RPMI8226 (cell line): Measurements from ENCODE around the gene PLXNA1.

ENCODE experiments used
- DNase-seq: peaks from one replicate; pipeline ENCODE4 v3.0.0-alpha.2; 2015

PLXNA1 gene

GRCh38 chr3:126954141-126954842 is 28.6 kb upstream of the PLXNA1 start:
- no peak for DNase-seq

DNA sequence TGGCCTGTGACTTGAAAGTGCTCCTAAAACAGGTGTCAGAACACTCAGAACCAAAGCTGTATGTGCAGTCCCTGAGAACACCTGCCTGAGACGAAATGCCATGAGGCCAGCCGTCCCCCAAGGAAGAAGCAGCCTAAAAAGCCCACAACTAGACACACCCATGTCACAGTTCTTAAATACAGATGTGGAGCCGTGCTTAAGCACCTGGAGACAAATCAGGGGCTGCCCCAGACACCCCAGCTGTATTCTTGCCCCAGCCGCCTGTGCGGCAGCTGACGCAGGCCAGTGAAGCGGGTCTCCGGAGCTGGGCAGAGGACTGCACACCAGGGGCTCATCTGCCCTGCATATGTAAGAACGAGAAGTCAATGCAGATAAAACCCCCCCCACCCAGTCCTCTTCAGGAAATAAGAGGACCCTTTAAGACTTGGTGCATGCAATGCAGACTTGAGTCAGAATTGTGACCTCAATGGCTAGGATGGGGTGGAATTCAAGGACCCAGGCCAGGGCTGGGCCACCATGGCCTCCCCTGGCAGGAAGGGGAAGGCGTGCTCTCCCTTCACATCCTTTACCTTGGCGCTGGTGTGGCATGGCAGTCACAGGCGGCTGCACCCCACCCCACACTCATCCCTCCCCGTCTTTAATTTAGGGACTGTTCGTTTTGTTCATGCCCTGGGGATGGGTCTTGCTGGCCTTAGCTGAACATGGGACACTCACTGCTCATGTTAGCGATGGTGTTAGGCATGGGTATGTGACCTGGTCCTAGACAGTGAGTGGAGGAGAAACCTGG is 27.7 kb upstream of the PLXNA1 start:
- DNase-seq, result no peak

DNA sequence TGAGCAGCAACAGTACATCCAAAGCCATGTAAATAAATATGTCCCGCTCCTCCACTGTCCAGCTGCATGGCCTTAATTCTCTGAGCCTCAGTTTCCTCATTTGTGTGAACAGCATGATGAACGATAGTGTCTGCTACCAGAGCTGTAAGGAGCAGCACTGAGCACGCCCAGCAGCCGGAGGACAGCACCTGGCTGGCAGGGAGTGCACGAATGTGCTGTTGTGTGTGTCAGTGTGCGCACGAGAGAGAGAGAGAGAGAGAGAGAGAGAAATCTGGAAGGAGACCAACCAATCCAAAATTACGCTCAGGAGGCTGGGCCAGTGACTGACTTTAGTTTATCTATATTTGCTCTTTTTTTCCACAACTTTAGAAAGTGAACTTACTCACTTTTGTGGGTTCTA is 26.6 kb upstream of the PLXNA1 start:
- DNase-seq, result no peak

GRCh38 chr3:126956866-126957650 is 25.9 kb upstream of the PLXNA1 start:
- no peak for DNase-seq

DNA sequence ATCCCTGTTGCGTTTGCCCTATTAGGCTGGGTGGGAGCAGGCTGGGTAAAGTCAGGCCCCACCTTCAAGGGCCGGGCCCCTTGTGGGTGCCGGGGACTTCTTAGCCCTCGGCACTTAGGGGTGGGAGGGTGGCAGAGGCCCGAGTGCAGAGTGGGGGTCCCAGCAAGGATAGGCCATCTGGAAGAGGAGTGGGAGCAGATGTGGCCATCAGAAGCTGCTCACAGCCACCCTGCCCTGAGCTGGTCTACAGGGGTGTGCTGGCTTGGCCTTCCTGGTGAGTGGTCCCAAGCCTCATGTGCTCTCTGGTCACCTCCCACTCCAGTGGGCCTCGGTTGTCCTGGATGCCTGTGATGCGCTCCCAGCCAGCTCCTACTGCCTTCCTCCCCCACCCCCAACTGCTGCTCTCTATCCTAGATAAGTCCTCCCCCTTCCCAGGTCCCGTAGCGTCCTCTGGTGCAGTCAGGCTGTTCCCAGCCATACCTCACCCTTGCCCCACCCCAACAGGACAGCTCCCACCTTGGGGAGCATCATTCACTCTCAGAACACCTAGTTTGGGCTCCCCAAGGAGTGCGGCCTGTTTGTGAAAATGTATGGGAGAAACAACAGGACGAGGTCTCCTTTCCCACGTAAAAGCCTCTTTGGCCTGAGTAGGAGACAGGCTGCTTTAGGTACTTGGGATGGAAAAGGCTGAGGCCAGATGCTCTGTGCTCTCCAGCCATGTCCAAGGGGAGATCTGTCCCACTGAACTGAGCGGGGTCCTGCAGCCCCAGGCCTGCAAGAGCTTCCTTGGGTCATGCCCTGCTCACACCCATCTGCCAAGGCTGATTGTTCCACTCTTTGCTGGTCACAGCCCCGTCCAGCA is 24.9 kb upstream of the PLXNA1 start:
- no peak for DNase-seq

DNA sequence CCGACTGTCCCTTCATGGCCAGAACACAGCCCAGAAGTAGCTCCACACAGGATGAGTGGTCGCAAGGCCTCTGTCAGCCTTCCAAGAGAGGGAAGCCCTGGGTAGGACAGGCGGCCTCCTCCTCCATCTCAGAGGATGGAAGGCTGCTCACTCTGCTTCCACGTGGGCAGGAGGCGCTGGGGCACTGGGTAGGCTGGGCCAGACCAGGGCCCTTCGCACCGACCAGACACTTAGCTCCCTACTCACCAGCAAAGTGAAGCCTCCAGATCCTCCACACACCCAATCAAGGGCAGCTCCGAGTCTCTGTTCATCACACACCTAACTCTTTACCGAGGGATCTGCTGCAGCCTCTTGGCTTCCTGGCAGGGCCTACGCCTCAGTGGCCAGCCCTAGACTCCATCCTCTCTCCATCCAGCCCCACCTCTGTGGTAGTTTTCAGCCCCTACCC is 24.3 kb upstream of the PLXNA1 start:
- DNase-seq, result no peak

- no peak for DNase-seq
Measured at GRCh38 chr3:126959136-126959920, 23.6 kb upstream of the PLXNA1 start.

DNA sequence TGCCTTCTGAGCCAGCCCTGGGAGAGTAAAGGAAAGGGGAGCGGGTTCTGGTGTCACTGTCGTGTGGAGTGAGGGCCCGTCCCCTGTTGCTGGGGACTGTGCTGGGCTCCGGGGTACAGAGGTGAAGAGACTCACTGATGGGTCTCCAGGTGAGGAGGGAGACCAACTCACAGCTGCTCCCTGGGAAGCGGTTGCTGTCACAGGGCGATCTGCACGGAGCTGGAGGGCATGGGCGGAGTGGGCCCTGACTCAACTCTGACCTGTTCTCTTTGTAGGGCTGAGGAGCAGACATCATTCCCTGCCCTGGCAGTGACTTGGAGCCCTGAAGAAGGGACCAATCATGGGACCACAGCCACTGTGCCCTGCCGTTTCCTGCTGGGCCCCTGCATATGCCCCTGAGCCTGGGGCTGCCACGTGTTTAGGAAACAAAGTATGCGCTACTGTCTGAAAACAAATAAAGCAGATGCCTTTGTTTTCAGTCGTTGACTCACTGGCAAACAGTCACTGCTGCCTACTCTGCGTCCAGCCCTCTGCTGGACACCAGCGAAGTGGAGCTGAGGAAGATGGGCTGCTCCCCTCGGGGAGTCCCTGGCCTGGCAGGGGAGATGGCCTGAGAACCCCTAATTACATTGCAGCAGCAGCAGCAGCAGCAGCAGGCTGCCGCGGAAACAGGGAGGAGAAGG is 22.9 kb upstream of the PLXNA1 start:
- DNase-seq, result no peak

- no peak for DNase-seq
Measured at GRCh38 chr3:126960604-126960995, 22.3 kb upstream of the PLXNA1 start.

DNA sequence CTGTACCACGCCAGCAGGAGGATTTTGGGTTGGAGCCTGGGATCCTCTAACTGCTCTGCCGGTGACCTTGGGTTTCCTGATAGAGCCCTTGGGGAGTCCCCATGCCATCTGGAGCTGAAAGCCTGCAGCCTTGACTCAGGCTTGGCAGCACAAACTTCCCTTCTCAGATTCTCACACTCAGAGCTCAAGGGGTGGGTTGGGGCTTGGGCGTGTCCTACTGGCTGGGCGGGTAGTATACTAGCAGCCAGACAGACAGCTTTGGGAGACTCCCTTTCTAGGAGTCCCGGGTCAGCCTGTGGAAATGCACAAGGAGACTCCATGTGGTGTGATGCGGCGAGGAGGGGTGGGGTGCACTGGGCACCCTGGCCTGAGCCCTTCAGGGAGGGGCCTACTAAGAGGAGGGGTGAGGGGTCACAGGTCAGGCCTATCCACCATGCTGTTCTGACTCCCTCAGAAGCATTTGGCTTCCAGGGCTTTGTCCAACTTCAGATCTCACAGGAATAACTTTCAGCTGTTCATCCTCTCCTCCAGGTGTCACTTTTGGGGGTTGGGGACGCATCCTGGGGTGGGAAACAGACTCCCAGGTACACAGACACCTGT is 21.6 kb upstream of the PLXNA1 start:
- peak; percentile 44 for DNase-seq

GRCh38 chr3:126961791-126962461 is 21.0 kb upstream of the PLXNA1 start:
- no peak for DNase-seq

- no peak for DNase-seq
Measured at GRCh38 chr3:126962756-126963155, 20.2 kb upstream of the PLXNA1 start.

DNA sequence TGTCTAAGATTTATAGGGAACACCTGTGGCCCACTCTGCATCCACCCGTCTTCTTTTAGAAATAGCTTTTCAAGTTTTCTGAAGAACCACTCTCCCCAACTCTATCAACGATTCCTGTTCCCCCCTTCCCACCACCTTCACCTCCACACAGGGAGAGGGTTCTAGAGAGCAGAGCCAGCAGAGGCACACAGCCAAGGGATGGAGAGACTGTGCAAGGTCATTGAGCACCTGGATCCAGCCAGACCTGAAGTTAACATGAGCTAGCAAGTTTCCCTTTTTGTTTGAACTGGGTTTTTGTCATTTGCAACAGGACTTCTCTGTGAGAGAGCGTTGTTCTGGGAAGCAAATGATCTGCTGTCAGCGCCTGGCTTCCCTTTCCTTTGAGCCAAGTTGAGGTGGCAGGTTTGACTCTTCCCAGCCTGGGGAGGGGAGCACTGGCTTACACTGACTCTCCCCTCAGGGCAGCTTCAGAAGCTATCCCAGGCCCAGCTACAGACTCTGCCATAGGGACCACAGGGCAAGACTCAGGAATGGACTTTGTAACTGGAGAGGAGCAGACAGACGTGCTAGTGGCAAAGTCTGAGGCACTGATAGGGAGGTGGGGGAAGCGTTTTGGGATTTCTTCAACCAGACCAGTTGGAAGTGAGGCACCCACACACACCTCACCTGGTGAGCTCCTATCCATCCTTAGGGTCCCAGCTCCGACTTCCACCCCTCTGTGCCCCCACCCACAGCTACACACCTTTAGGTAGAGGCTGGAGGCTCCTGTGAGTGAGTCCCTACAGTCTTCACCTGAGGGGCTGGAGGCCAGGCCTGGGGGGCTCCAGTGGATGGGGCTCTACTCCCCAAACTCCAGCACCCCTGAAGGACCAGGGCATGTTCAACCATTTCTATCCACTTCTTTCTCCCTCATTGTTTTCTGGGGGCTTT is 19.4 kb upstream of the PLXNA1 start:
- DNase-seq, result no peak

DNA sequence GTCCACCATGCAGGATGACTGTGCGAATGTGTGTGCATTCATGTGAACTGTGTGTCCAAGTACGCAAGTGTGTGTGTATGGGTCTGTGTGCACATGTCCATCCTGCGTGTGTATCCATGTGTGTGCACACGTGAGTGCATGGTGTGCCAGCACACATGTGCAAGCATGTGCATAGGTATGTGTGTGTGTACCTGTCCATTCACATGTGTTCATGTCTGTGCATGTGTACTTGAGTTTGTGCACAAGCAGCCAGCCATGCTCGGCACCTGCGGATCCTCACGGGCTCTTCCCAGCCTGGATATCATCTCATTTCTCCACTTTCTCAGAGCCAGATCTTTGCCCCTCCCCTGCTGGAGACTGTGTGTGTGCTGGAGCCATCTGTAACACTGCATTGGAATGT is 18.7 kb upstream of the PLXNA1 start:
- no peak for DNase-seq

GRCh38 chr3:126964950-126965349 is 18.0 kb upstream of the PLXNA1 start:
- no peak for DNase-seq

DNA sequence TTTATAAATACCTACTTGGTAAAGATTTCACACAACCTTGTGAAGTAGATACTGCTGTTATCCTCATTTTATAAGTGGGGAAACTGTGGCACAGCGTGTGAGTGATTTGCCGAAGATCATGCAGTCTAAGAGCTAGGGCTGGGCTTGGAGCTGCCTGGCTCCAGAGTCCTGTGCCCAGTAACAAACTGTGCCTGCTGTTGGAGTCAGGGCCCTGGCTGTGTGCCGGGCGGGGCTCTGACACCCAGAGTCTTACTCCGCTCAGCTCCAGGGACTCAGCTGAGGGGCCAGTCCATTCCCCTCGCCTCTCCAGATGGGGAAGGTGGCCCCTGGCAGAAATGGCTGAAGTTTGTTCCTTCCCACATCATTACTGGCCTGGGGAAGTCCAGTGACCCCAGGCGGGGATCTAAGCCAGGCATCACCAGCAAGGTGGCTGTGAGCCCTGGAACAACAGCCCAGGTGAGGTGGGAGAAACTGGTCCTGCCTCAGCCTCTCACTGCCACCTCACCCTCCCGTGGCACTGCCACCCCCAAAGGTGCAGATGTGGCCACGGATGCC is 17.3 kb upstream of the PLXNA1 start:
- no peak for DNase-seq

GRCh38 chr3:126967386-126967785 is 15.5 kb upstream of the PLXNA1 start:
- DNase-seq, result no peak
